HG03280 (cell line): ENCODE results near the gene CDH23.

Experiments
- ATAC-seq: cut with Tn5 transposase; IDR thresholded peaks from one replicate; pipeline ENCODE4 v1.9.1; 2021; ENCODE audit warnings: mild to moderate bottlenecking, moderate library complexity; ENCODE audit not compliant: unreplicated experiment

Gene CDH23

DNA sequence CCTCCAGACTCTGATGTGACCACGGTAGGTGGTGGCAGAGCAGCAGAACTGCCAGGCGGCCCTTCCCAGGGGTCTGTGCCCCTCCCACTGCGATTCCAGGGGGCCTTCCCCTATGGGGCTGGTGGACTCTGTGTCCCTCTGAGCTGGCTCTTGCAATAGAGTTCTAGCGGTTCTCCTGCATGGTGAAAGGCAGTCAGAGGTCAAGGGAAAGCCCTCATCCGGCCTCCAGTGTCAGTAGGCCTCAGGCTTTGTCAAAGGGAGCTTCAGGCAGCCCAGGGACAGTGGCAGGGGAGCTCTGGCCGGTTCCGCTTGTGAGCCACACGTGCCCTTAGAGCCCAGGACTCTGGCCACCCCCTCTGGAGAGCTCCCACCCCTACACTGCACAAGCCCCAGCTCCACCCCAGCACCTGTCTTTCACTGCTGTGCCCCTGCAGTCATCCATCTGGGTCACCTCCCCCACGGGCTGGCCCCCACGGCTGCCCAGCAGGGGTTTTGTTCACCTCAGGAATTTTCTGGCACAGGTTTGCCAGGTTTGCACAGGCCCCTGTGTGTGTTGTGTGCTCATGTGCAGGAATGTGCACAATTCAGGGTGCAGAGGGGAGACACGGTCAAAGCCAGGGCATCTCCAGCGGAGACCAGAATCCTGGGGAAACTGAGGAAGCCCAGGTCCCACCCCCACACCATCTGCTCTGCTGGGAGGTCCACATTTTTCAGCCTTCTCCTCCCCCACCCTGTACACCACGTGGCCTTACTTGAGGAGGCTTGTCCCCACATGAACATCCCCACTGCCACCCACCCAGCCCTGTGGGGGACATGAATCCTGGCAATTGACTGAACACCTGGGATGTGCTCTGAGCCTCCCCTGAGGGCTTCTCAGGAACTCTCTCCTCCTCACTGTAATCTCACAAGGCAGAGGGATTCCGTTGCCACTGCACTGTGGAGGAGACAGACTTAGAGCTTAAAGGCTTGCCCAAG is 299.1 kb downstream of the CDH23 start:
- ATAC-seq = no peak

DNA sequence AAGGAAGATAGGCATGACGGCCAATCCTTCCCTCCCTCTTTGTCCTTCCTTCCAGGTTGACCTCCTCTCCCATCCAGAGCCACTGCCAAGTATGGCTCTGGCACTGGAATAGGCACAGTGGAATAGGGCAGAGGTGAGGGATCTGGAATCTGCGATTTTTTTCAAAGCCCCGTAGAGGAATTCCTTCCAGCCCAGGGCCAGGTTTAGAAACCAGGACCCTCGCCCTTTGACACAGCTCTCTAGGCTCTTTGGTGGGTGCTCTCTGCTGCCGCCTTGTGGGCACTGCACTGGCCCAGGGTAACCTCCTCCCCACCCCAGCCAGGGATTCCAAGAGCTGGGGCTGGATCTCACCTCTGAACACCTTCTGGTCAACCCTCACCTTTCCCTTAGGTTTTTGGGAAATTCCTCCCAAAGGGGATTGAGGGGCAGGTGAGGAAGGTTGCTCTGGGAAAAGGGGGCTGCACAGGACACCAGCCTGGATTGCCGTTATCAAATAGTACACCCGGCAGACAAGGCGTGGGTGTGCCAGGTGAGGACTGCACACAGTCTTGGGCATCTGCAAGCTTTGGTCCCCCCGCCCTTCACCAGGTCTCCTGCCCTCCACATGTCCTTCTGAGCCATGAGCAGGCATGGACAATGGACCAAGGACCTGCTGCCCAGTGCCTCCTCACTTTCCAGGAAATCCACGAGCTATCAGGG is 300.1 kb downstream of the CDH23 start:
- no peak for ATAC-seq

DNA sequence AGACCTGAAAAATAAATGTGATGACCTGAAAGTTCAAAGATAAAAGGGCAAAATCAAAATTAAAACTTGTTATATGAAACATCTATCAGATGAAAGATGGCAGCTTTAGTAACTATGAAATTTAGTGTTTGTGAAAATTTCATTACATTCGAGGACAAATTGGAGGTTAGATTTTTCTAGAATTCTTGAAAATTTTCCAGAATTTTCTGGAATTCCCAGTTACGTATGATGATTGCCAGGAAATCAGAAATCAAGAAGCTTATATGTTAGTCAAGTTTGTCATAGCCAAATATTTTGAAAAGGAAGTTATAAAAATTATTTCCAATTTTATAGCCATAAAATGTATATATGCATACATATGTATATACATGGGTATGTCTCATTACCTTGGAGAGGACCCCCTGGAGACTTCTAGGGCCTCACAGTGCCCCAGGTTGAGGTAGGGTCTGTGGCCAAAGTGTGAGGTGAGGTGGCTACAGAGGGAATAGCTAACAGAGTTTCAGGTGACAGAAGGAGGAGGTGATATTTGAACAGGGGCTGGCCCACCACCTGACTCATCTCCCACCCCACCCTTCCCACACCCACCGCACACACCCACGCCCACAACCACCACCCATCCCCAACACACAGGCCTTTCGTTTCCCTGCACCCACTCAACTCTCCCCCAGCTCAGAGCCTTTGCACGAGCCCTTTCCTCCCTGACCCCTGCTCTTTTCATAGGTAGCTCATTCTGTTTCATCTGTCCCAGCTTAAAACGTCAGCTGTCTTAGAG is 301.4 kb downstream of the CDH23 start:
- ATAC-seq = no peak

DNA sequence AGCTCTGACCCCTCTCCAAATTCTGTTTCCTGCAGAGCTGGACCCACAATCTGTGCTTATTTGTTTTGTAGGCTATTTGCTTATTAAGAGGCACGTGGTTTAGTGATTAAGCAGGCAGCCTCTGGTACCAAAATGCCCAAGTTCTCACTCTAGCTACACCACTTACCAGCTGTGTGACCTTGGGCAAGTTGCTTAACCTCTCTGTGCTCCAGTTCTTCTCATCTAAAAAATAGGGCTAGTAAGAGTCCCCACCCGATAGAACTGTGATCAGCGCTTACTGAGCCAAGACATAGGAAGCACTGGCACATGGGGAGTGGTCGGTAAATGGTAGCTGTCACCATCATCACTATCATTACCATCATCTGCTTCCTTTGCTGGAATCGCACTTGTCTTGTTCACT is 302.0 kb downstream of the CDH23 start:
- no peak for ATAC-seq

DNA sequence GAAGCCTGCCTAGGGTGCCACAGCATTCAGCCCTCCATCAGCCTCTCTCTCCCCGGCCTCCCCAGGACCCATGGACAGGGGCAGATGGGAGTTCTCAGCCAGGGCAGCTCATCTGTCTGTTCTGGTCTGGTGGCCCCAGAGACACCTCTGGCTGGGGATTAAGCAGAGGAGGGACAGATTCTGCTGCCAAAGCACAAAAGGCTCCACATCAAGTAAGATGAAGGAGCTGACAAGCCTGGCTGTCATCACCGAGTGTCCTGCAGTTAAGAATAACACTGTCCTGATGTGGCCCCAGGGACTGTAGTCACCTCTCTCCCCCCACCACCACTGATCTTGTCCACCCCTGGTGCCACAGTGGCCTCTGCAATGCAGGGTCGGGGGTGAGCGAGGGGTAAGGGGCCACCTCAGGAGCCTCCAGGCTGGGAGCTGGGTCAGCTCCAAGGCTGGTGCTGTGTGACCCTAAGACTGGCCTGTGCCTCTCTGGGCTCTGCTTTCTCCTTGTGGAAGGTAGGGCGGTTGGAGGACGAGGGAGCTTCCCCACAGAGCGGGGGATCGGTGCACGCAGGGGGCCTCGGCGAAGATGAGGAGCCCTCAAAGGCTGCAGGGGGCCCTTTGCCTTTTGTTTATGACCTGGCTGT is 304.1 kb downstream of the CDH23 start:
- ATAC-seq = no peak

DNA sequence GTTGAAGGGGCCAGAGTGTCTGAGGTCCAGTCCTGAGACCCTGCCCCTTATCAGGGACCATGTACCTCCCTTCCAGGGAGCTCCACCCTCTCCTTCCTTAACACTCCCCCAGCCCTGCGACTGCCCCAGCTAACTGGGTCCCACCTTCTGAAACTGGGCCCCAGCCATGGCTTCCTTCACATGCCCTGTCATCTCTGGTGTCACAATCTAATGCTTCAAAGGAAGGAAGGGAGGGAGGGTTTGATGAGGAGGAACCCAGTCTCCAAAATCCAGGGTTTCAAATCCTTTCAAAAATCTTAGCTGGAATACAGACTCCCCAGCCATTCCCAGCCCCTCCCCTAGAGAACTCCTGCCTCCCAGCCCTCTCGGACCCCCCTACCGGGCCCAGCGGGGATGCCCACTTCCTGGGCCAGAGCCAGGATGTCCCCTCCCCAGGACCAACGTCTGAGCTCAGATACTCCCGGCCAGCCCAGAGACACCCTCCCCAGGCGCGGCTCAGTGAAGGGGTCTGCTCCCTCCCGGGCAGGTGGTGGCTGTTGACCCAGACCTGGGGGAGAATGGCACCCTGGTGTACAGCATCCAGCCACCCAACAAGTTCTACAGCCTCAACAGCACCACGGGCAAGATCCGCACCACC is 304.9 kb downstream of the CDH23 start:
- no peak for ATAC-seq

DNA sequence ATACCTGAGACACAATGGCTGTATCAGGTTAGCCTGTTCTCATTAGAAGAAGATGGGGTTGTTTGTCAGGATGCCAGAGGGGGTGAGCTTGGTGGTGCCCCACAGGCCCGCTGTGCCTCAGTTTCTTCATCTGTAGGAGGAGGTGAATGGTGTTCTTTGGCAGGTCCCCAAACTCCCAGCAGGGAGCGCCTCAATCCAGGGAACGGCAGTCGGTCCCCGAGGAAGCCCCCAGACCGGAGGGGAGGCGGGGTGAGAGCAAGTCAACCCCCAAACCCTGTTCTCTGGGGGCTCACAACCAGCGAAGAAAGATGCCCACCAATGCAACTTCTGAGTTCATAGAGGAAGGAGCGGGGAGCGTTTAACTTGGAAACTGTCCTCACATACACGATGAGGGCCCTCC is 306.9 kb downstream of the CDH23 start:
- no peak for ATAC-seq

DNA sequence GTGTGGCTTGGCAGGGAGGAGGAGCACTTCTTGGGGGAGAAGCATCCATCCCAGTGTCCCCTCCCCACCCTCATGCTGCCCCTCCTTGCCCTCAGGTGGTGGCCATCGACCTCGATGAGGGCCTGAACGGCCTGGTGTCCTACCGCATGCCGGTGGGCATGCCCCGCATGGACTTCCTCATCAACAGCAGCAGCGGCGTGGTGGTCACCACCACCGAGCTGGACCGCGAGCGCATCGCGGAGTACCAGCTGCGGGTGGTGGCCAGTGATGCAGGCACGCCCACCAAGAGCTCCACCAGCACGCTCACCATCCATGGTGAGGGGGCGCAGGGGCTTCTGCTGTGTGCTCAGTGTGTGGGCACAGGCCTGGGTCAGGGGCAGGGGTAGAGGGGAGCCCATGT is 308.1 kb downstream of the CDH23 start:
- ATAC-seq = no peak

DNA sequence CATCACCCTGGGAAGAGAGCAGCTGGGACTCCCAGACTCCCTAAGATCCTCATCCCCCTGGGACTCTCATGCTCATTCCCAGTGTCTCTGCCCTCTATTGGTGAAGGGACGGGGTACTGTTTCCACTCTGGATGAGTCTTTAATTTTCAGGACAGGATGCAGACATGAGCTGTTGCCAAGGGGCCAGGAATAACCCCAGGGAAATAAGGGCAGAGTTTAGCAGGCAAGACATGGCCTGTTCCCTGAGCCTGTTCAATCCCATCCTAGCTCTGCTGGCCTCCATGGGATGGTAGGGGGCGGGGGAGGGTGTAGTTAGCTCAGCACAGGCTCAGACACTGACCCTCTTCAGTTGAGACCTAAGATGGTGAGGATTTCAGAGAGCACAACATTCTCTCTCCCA is 308.9 kb downstream of the CDH23 start:
- ATAC-seq = no peak

DNA sequence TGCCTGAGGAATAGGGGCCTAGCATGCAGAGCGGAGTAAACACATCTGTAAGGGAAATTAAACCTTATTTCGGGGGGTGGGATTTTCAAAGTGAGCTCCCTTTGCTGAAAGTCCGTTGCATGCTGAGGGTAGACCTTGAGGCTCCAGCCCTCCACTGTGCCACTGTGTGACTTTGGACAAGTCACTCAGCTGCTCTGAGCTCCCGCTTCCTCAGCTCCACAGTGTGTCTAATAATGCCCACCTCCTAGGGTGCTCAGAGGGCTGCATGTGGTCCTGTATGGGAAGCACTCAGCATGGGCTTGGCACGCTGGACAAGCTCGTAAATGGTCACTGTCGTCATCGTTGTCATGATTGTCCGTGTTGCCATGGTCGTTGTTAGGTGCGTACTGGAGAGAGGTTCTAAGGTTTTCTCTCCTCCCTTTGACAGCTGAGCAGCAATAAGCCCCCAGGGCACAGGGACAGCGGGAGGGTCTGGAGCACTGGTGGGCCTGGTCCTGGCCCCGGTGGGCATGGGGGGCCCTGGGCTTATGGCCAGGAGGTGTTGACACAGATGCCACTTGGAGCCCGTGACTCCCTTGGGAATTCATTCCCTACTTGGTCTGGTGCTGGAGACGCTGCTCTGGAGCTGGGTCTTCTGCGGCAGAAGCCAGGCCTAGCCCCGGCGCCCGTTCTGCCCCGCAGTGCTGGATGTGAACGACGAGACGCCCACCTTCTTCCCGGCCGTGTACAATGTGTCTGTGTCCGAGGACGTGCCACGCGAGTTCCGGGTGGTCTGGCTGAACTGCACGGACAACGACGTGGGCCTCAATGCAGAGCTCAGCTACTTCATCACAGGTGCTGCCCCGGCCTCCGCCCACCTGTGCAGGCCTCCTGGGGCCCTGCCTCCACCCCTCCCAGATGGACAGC is 309.7 kb downstream of the CDH23 start:
- no peak for ATAC-seq

DNA sequence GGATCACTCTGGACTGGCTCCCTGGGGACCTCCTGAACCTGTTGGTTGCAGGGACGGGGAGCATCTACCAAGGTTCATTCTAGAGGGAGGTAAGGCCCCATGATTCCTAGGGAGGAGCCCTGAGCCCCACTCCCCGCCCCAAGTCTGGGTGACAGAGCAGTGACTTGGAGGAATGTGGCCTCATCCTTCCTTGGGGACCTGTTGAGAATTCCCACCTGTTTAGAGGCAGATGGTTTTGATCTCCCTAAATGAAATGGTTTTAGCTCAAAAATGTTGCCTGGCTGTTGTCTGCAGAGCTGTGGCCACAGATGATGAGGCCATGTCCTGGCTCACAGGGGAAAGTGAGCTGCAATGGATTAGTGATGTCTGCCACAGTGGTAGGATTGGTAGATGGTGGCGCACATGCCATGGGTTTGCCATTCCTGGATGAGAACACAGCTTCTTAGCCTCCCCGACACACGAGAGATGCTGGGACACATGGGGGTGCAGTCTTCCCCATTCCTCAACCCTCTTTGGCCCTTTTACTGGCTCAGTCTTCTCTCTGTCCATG is 310.6 kb downstream of the CDH23 start:
- no peak for ATAC-seq

DNA sequence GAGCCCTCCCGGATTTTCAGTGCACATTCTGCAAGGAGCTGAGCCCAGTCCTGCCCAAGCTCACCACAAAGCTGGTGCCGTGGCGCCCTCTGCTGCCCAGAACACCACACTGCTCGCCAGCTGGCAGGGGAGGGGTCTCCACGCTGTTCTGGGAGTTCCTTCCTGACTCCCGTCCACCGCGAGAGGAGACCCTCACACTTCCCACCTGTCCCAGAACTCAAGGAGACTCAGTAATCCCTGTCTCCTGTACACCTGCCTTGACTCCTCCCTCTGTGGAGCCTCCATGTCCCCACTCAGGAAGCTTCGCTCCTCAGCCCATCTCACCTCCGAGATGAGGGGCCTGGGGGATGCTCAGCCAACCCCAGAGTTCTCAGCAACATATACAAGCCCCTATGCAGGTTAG is 311.6 kb downstream of the CDH23 start:
- no peak for ATAC-seq

DNA sequence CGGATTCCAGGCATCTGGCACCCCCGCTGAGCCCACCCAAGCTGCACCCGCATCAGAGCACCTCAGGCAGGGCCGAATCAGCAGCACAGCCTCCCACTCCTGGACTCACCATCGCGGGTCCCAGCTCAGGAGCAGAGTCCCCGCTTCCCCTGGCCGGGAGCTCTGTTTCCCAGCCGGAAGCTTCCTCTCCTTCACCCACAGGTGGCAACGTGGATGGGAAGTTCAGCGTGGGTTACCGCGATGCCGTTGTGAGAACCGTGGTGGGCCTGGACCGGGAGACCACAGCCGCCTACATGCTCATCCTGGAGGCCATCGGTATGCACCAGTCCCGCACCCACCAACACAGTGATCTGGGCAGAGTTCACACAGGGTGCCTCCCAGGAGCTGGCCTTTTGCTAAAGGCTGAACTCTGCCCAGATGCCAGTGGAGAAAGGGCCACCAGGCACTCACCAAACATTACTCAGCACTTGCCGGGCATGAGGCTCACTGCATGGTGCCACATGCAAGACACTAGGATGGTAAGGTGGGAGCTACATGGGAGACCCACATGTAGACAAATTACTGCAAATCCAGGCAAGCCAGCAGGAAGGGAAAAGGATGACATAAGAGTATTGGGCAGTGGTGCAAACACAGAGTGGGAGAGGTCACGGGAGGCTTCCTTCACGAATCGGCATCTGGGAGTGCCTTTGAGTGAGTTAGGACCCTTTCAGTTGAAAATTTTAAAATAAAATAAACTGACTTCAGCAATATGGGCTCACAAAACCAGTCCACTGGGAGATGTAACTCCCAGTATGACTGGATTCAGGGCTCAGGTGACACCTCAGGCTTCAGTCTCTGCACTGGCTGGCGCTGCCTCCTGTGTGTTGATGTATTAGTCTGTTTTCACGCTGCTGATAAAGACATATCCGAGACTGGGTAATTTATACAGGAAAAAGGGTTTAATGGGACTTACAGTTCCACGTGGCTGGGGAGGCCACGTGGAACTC is 312.5 kb downstream of the CDH23 start:
- no peak for ATAC-seq

DNA sequence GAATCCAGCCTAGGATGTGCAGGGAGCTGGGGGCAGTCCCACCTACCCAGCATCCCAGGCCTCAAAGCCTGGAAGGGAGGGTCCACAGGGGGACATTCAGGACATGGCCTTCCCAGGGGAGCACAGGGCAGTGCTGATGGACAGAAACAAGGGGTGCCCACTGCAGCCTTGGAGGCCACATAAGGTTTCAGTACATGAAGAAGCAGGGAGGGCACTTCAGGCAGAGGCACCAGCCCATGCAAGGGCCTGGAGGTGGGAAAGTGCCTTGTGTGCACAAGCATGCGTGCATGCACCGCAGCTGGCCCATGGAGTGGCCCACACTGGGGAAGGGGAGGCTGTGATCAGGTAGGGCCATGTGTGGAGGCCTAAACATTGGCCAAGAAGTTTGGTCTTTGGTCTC is 313.8 kb downstream of the CDH23 start:
- ATAC-seq = no peak

DNA sequence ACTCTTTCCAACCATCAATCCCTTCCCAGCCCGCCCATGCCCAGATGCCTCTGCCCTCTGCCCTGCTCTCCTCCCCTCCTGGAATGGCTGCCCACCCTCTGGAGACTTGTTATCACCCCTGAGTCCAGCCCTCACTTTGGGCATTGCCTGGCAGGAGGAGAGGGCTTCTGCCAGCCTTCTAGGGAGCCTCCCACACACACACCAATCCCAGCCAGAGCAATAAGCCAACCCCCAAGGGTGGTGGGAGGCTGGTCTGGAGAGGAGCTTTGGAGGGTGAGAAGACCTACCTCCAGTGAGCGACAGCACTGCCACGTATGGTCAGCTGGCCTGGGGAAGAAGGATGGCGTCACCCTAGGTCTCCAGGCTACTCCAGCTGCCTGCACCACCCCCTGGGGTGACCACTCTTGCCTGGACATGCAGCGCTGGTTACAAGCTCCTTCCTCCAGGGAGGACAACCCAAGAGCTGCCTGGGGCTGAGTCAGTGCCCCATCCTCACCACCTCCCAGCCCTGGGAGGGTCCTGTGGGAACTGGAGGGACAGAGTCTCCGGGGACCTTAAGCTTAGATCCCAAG is 314.4 kb downstream of the CDH23 start:
- ATAC-seq = no peak

DNA sequence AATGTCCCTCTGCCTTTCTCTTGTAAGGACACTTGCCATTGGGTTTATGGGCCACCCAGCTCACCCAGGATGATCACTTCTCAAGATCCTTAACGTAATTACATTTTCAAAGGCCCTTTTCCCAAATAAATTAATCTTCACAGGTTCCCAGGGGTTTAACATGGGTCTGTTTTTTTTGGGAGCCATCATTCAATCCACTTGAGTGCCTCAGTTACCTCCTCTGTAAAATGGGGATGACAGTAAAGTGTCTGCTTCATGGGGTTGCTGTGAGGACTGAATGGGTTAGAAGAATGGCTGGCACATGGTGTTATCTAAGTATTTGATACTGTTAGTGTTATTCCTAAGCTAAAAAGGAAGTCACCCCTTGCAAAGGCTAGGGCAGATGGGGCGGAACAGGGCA is 315.4 kb downstream of the CDH23 start:
- ATAC-seq = no peak

DNA sequence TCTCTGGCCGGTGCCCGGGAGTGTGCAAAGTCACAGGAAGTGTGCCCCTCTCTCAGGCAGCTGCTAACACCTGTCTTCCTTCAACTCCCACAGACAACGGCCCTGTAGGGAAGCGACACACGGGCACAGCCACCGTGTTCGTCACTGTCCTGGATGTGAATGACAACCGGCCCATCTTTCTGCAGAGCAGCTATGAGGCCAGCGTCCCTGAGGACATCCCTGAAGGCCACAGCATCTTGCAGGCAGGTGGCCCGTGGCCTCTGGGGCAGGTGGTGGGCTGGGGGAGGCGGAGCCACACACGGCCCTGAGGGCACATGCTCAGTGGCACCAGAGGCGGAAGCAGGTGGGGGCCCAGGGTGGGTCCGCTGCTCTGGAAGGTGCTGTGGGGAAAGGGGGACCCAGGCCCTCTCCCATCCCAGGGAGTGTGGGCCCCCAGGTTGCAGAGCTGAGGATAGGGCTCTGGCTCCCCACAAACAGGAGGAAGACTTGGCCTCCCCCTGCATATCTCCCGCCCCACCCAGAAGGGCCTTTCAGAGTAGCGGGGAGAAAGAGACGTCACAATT is 315.9 kb downstream of the CDH23 start:
- ATAC-seq = no peak
